MM.1S (cell line): Measurements from ENCODE around the gene BORCS8.

Experiments used
- DNase-seq: peaks from one replicate; pipeline ENCODE4 v3.0.0-alpha.2; 2015
- H2AFZ ChIP-seq: fragments of 300-600 bp; sonication (generic); 2 replicates; pipeline ENCODE4 v1.6.0; 2016; ENCODE audit warnings: antibody characterized with exemption, low read length
- H3F3A ChIP-seq: fragments of 300-600 bp; sonication (generic); 2 replicates; pipeline ENCODE4 v1.6.1; 2016; ENCODE audit warnings: mild to moderate bottlenecking, antibody characterized with exemption, low read length, moderate library complexity, mixed read lengths; ENCODE audit not compliant: insufficient read depth
- H3K27ac ChIP-seq: fragments of 300-600 bp; sonication (generic); 2 replicates; pipeline ENCODE4 v1.5.1; 2016; ENCODE audit warnings: mild to moderate bottlenecking, low read length
- H3K27me3 ChIP-seq: fragments of 300-600 bp; sonication (generic); replicated peaks from 2 replicates; pipeline ENCODE4 v1.6.0; 2016; ENCODE audit warnings: low read length; ENCODE audit not compliant: insufficient read depth
- H3K36me3 ChIP-seq: fragments of 300-600 bp; sonication (generic); replicated peaks from 2 replicates; pipeline ENCODE4 v1.6.1; 2016; ENCODE audit warnings: mild to moderate bottlenecking, low read length, mixed read lengths; ENCODE audit not compliant: insufficient read depth
- H3K4me1 ChIP-seq: fragments of 300-600 bp; sonication (generic); 2 replicates; pipeline ENCODE4 v1.6.1; 2016; ENCODE audit warnings: low read length, mixed read lengths
- H3K4me2 ChIP-seq: fragments of 300-600 bp; sonication (generic); 2 replicates; pipeline ENCODE4 v1.6.0; 2016; ENCODE audit warnings: low read depth, low read length
- H3K4me3 ChIP-seq: fragments of 300-600 bp; sonication (generic); 2 replicates; pipeline ENCODE4 v1.5.1; 2016; ENCODE audit warnings: low read length, mixed read lengths
- H3K79me2 ChIP-seq: fragments of 300-600 bp; sonication (generic); 2 replicates; pipeline ENCODE4 v1.6.1; 2016; ENCODE audit warnings: mixed run types, low read length, mixed read lengths
- H3K9ac ChIP-seq: fragments of 300-600 bp; sonication (generic); 2 replicates; pipeline ENCODE4 v1.6.1; 2016; ENCODE audit warnings: low read length, mixed read lengths
- H3K9me2 ChIP-seq: fragments of 300-600 bp; sonication (generic); replicated peaks from 2 replicates; pipeline ENCODE4 v1.6.1; 2016; ENCODE audit warnings: mild to moderate bottlenecking, low read length, mixed read lengths; ENCODE audit not compliant: insufficient read depth
- H3K9me3 ChIP-seq: fragments of 300-600 bp; sonication (generic); replicated peaks from 2 replicates; pipeline ENCODE4 v1.6.1; 2016; ENCODE audit warnings: mild to moderate bottlenecking, low read length, mixed read lengths; ENCODE audit not compliant: insufficient read depth
- H4K20me1 ChIP-seq: fragments of 300-600 bp; sonication (generic); 2 replicates; pipeline ENCODE4 v1.6.1; 2016; ENCODE audit warnings: mild to moderate bottlenecking, low read length, moderate library complexity, mixed read lengths; ENCODE audit not compliant: insufficient read depth
- EZH2 ChIP-seq: fragments of 300-600 bp; sonication (generic); optimal IDR thresholded peaks from 2 replicates; pipeline ENCODE3; 2017; ENCODE audit warnings: low read depth, mild to moderate bottlenecking, antibody characterized with exemption, low read length, mixed read lengths
- EZH2phosphoT487 ChIP-seq: fragments of 300-600 bp; sonication (generic); IDR thresholded peaks from 2 replicates; pipeline ENCODE4 v1.6.1; 2018; ENCODE audit warnings: antibody characterized with exemption, low read length
- TF ChIP-seq, protein P1 (sequence below): fragments of 300-600 bp; sonication (generic); IDR thresholded peaks from 2 replicates; pipeline ENCODE4 v1.5.1; 2016; ENCODE audit warnings: antibody characterized with exemption, low read length, mixed read lengths

BORCS8 gene

DNA sequence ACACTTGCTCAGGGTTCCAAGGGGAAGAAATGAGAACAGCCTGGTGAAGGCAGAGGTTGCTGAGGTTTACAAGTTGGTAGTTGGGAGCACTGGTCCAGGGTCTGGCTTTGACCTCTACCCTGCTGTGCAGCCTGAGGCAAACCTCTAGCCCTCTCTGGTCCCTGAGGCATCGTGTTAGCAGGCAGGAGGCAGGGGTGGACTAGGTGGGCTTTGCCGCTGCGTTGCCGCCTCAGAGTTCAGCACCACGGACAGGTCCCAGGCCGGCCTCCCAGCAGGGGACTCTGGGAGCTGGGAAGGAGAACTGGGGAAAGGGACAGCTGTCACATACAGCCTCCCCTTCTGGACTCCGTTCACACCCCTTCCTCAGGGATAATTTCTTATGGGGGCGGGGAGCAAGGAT lies 22.9 kb upstream of the BORCS8 start:
- Histone ChIP-seq H4K20me1 (no peaks in the 10 kb centered on the region), H3K27me3 (peaks cover 76% of the 10 kb centered on the region), H3K79me2 (no peaks in the 10 kb centered on the region), H3K4me3 (no peak overlapping the region), H3K4me1 (no peaks in the 10 kb centered on the region), H3F3A (no peaks in the 10 kb centered on the region), H3K9me2 (no peaks in the 10 kb centered on the region), H3K9me3 (no peaks in the 10 kb centered on the region), H3K27ac (no peak overlapping the region), H3K36me3 (no peaks in the 10 kb centered on the region), H3K9ac (no peak overlapping the region), H2AFZ (no peak overlapping the region), H3K4me2 (no peak overlapping the region)
- no peak for TF ChIP-seq EZH2phosphoT487
- TF ChIP-seq, protein P1, sequence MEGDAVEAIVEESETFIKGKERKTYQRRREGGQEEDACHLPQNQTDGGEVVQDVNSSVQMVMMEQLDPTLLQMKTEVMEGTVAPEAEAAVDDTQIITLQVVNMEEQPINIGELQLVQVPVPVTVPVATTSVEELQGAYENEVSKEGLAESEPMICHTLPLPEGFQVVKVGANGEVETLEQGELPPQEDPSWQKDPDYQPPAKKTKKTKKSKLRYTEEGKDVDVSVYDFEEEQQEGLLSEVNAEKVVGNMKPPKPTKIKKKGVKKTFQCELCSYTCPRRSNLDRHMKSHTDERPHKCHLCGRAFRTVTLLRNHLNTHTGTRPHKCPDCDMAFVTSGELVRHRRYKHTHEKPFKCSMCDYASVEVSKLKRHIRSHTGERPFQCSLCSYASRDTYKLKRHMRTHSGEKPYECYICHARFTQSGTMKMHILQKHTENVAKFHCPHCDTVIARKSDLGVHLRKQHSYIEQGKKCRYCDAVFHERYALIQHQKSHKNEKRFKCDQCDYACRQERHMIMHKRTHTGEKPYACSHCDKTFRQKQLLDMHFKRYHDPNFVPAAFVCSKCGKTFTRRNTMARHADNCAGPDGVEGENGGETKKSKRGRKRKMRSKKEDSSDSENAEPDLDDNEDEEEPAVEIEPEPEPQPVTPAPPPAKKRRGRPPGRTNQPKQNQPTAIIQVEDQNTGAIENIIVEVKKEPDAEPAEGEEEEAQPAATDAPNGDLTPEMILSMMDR, result no peak
- TF ChIP-seq EZH2, result no peak
- peak; percentile 18 for DNase-seq

DNA sequence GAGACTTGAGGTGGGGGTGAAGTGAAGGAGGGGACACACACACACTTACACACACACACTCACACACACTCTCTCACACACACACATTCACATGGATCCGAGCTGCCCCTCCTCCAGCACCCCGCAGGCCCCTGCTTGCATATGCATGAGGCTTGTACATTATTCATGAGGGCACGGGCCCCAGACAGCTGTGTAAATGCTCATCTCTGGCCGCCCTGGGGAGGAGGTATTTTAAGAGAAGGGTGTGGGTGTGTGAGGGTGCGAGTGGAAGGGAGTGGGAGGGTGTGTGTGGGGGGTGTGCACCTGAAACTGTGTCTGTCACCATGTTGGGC lies 22.2 kb upstream of the BORCS8 start:
- no peak overlapping the region for H3K4me2 ChIP-seq
- no peak overlapping the region for H3K4me3 ChIP-seq
- H3K4me1 ChIP-seq, result no peaks in the 10 kb centered on the region
- H3K79me2 ChIP-seq, result no peaks in the 10 kb centered on the region
- no peak overlapping the region for H2AFZ ChIP-seq
- H3K9me3 ChIP-seq, result no peaks in the 10 kb centered on the region
- peaks cover 77% of the 10 kb centered on the region for H3K27me3 ChIP-seq
- H3F3A ChIP-seq, result no peaks in the 10 kb centered on the region
- DNase-seq, result no peak
- TF ChIP-seq, protein P1, result no peak
- no peak for TF ChIP-seq EZH2
- no peaks in the 10 kb centered on the region for H3K9me2 ChIP-seq
- H3K36me3 ChIP-seq, result no peaks in the 10 kb centered on the region
- H3K27ac ChIP-seq, result no peak overlapping the region
- H4K20me1 ChIP-seq, result no peaks in the 10 kb centered on the region
- no peak overlapping the region for H3K9ac ChIP-seq

DNA sequence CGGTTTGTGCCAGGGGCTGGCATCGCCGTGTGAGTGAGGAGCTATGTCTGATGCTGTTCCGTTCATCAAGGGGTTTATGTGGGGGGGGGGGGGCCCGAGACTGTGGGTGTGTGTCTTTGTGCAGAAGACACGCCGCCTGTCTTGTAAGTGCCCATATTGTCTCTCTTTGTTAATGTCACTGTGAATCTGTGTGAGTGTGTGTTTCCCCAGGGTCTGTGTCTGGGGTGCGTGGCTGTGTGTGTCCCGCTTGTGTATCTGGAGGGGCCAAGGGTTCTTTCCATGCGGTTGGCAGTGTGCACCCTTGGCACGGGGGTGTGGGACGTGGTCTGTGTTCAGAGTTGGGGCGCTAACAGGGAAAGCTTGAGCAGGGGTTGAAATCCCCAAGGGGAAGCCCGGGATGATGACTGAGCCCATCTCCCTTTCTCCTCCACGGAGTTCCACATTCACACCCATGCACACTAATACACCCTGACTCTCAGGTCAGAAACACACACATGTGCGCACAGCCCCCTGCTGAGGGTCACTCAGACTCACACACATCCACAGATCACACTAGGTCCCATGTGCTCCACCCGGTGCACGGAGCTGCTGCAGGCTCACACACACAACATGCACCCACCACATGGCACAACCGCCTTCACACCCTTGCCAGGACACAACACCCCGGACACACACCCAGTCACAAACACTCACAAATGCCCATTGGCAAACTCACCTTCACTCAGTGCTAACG lies 21.6 kb upstream of the BORCS8 start:
- Histone ChIP-seq H2AFZ (no peak overlapping the region), H3K9me3 (no peaks in the 10 kb centered on the region), H3K36me3 (no peaks in the 10 kb centered on the region), H3F3A (no peaks in the 10 kb centered on the region), H3K79me2 (no peaks in the 10 kb centered on the region), H3K27ac (no peak overlapping the region), H3K9me2 (no peaks in the 10 kb centered on the region), H3K4me2 (no peak overlapping the region), H3K9ac (no peak overlapping the region), H3K27me3 (peaks cover 74% of the 10 kb centered on the region), H3K4me1 (no peaks in the 10 kb centered on the region), H4K20me1 (no peaks in the 10 kb centered on the region), H3K4me3 (no peak overlapping the region)
- TF ChIP-seq, protein P1, result no peak
- TF ChIP-seq EZH2phosphoT487 (no peak), EZH2 (no peak)
- DNase-seq, result no peak
